Skeletal muscle satellite cell (primary cell): ENCODE data around the gene TNFRSF9.
"Not testable (repeated sequence)": the region's sequence is repeated elsewhere in the genome, so short reads cannot be mapped to it uniquely, and the experiment has no call there.

Experiments
- H3K27me3 ChIP-seq: 2 replicates; pipeline ENCODE4 v1.7.0; 2013; ENCODE audit warnings: low read length; ENCODE audit not compliant: control insufficient read depth, insufficient read depth
- H3K36me3 ChIP-seq: 2 replicates; pipeline ENCODE4 v1.7.0; 2013; ENCODE audit warnings: mild to moderate bottlenecking, control low read depth, low read length; ENCODE audit not compliant: insufficient read depth
- H3K4me1 ChIP-seq: 2 replicates; pipeline ENCODE4 v1.7.0; 2013; ENCODE audit warnings: low read length; ENCODE audit not compliant: control insufficient read depth, insufficient read depth
- H3K4me2 ChIP-seq: 2 replicates; pipeline ENCODE4 v1.7.0; 2013; ENCODE audit warnings: mild to moderate bottlenecking, low read length
- H3K4me3 ChIP-seq: 2 replicates; pipeline ENCODE4 v1.7.0; 2013; ENCODE audit warnings: low read length
- H3K9ac ChIP-seq: 2 replicates; pipeline ENCODE4 v1.7.0; 2013; ENCODE audit warnings: mild to moderate bottlenecking, low read depth, low read length, moderate library complexity
- H3K9me3 ChIP-seq: replicated peaks from 2 replicates; pipeline ENCODE4 v1.7.0; 2013; ENCODE audit warnings: mild to moderate bottlenecking, control low read depth, low read length

TNFRSF9 gene

GRCh38 chr1:7931446-7931812 is 9.2 kb downstream of the TNFRSF9 start:
- Histone ChIP-seq H3K27me3 (peaks cover 42% of the 10 kb centered on the region), H3K4me3 (no peak overlapping the region), H3K9ac (no peak overlapping the region), H3K9me3 (no peaks in the 10 kb centered on the region), H3K4me2 (no peak overlapping the region), H3K36me3 (no peaks in the 10 kb centered on the region), H3K4me1 (no peaks in the 10 kb centered on the region)

GRCh38 chr1:7930645-7931445 is 9.8 kb downstream of the TNFRSF9 start:
- no peak overlapping the region for H3K9ac ChIP-seq
- no peak overlapping the region for H3K4me2 ChIP-seq
- H3K27me3 ChIP-seq: peaks cover 41% of the 10 kb centered on the region
- no peaks in the 10 kb centered on the region for H3K4me1 ChIP-seq
- H3K36me3 ChIP-seq: no peaks in the 10 kb centered on the region
- H3K9me3 ChIP-seq: no peaks in the 10 kb centered on the region
- H3K4me3 ChIP-seq: no peak overlapping the region

- Histone ChIP-seq H3K36me3 (no peaks in the 10 kb centered on the region), H3K4me3 (no peak overlapping the region), H3K4me2 (no peak overlapping the region), H3K9ac (no peak overlapping the region), H3K4me1 (no peaks in the 10 kb centered on the region), H3K9me3 (no peaks in the 10 kb centered on the region), H3K27me3 (peaks cover 34% of the 10 kb centered on the region)
Measured at GRCh38 chr1:7929637-7930036, 11.0 kb downstream of the TNFRSF9 start.

DNA sequence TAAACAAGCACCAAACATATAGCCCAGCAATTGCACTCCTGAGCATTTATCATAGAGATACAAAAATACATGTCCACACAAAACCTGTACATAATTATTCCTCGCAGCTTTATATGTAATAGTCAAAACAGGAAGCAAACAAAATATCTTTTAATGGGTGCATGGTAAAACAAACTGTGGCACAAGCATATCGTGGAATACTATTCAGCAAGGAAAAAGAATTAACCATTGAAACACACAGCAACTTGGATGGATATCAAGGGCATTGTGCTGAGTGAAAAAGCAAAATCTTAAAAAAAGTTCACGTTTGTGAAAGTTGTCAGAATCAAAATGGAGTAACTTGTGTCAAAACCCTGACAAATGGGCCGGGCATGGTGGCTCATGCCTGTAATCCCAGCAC is 12.4 kb downstream of the TNFRSF9 start:
- H3K9ac ChIP-seq: no peak overlapping the region
- H3K4me2 ChIP-seq: no peak overlapping the region
- H3K9me3 ChIP-seq: no peaks in the 10 kb centered on the region
- H3K4me1 ChIP-seq: no peaks in the 10 kb centered on the region
- H3K27me3 ChIP-seq: peaks cover 34% of the 10 kb centered on the region
- no peaks in the 10 kb centered on the region for H3K36me3 ChIP-seq
- no peak overlapping the region for H3K4me3 ChIP-seq

- not testable (repeated sequence) for H3K36me3 ChIP-seq
Measured at GRCh38 chr1:7927061-7927460, 13.6 kb downstream of the TNFRSF9 start.

GRCh38 chr1:7922301-7922700 is 18.3 kb downstream of the TNFRSF9 start:
- H3K9me3 ChIP-seq: no peaks in the 10 kb centered on the region
- peaks cover 2% of the 10 kb centered on the region for H3K27me3 ChIP-seq
- H3K36me3 ChIP-seq: no peaks in the 10 kb centered on the region
- peak overlapping the region; percentile 82 for H3K4me2 ChIP-seq
- H3K4me3 ChIP-seq: peak overlapping the region; percentile 65
- H3K9ac ChIP-seq: peak overlapping the region; percentile 71
- H3K4me1 ChIP-seq: peaks cover 15% of the 10 kb centered on the region

More at GRCh38 chr1:7927061-7927460, 13.6 kb downstream of the TNFRSF9 start:
- not testable (repeated sequence) for H3K9ac ChIP-seq, H3K9me3 ChIP-seq, H3K4me3 ChIP-seq, H3K4me1 ChIP-seq, H3K4me2 ChIP-seq
- peaks cover 26% of the 10 kb centered on the region for H3K27me3 ChIP-seq

DNA sequence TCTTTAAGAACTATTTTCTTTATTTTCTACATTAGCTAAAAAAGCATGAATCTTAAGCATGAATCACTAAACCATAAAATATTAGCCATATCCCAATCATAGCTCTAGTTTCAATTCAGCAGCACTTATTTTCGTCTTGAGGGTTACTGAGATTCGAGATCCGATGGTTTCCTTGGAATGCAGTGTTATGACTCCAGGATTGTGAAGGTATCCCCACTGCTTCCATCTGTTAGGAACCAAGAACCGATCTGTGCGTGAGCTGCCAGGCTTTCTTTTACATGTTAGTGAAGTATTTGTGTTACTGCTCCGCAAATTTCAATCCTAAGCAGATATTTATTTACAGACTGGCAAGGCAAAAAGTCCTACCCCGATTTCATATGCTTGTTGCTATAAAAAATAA is 18.8 kb downstream of the TNFRSF9 start:
- peaks cover 15% of the 10 kb centered on the region for H3K4me1 ChIP-seq
- H3K4me2 ChIP-seq: peak overlapping the region; percentile 82
- no peaks in the 10 kb centered on the region for H3K9me3 ChIP-seq
- H3K36me3 ChIP-seq: no peaks in the 10 kb centered on the region
- H3K9ac ChIP-seq: peak overlapping the region; percentile 71
- peaks cover 2% of the 10 kb centered on the region for H3K27me3 ChIP-seq
- H3K4me3 ChIP-seq: peak overlapping the region; percentile 65

GRCh38 chr1:7919880-7920279 is 20.8 kb downstream of the TNFRSF9 start:
- Histone ChIP-seq H3K27me3 (no peaks in the 10 kb centered on the region), H3K9ac (no peak overlapping the region), H3K9me3 (no peaks in the 10 kb centered on the region), H3K4me3 (no peak overlapping the region), H3K4me1 (peaks cover 15% of the 10 kb centered on the region), H3K4me2 (no peak overlapping the region), H3K36me3 (no peaks in the 10 kb centered on the region)

GRCh38 chr1:7917971-7918370 is 22.7 kb downstream of the TNFRSF9 start:
- not testable (repeated sequence) for H3K4me2 ChIP-seq, H3K9ac ChIP-seq, H3K4me3 ChIP-seq, H3K36me3 ChIP-seq, H3K27me3 ChIP-seq, H3K9me3 ChIP-seq
- H3K4me1 ChIP-seq: peaks cover 15% of the 10 kb centered on the region

DNA sequence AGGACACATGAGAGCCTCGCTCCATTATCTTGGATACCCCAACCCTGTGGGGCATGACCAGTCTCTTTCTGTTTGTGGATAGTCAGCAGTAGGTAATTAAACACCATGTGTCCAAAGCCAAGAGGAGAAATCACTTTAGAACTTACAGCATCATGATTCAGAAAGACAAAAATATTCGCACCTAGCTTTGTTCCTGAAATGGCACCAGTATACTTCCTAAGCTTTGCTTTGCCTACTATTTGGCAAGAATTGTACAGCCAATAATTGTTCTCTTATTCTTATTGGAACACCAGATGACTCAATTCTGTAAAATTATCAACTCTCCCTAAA is 24.2 kb downstream of the TNFRSF9 start:
- Histone ChIP-seq H3K9ac (no peak overlapping the region), H3K9me3 (no peaks in the 10 kb centered on the region), H3K4me2 (no peak overlapping the region), H3K4me3 (no peak overlapping the region), H3K36me3 (no peaks in the 10 kb centered on the region), H3K4me1 (peaks cover 9% of the 10 kb centered on the region), H3K27me3 (peaks cover 2% of the 10 kb centered on the region)

GRCh38 chr1:7915826-7916500 is 24.7 kb downstream of the TNFRSF9 start:
- no peak overlapping the region for H3K4me2 ChIP-seq
- no peak overlapping the region for H3K4me3 ChIP-seq
- no peak overlapping the region for H3K9ac ChIP-seq

More at GRCh38 chr1:7915826-7916500, 24.7 kb downstream of the TNFRSF9 start:
- no peaks in the 10 kb centered on the region for H3K36me3 ChIP-seq
- H3K27me3 ChIP-seq: peaks cover 2% of the 10 kb centered on the region
- peaks cover 8% of the 10 kb centered on the region for H3K4me1 ChIP-seq
- H3K9me3 ChIP-seq: no peaks in the 10 kb centered on the region
